ENCODE results near the gene STXBP6. TPM values are rescaled to one million over a fixed set of nuclear protein-coding genes. Genes with fewer than 3 reads are reported as not detected.

STXBP6 gene
- total and polyA plus RNA-seq, 12 donors, result 0.06 to 3.7 (median 0.68) TPM

DNA sequence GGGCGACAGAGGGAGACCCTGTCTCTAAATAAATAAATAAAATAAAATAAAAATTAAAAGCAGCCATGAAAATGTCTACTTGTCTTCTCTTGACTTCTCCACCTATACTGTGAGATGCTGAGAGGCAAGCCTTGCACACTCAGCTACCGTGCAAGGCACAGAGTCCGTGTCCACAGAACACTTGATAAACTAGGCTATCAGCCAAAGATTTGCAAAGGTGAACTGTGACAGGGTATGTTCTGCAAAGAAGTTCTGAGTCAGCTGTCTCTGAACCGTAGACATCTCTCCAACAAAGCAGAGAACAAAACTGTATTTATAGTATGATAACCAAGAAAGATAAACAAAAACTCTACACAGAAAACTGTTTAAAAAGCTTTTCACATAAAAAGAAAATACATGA, 35.5 kb downstream of the STXBP6 start:
- intact Hi-C loops (cut with DNase I), result no loop called here
- WGBS, 4 donors, result 47 to 57% (median 50%) methylated on average over 4 of the region's 4 CpGs
- DNase-seq, result no peak
- H3K4me1 ChIP-seq (replicated peaks in 1 of 2), result no peaks in the 10 kb centered on the region
- H3K27ac ChIP-seq, result no peak overlapping the region
- H3K27me3 ChIP-seq, result no peaks in the 10 kb centered on the region
- no peaks in the 10 kb centered on the region for H3K9me3 ChIP-seq (replicated peaks in 1 of 3)
- no peak overlapping the region for H3K4me3 ChIP-seq
- no peaks in the 10 kb centered on the region for H3K36me3 ChIP-seq (replicated peaks in 1 of 2)
- TF ChIP-seq, protein P1, sequence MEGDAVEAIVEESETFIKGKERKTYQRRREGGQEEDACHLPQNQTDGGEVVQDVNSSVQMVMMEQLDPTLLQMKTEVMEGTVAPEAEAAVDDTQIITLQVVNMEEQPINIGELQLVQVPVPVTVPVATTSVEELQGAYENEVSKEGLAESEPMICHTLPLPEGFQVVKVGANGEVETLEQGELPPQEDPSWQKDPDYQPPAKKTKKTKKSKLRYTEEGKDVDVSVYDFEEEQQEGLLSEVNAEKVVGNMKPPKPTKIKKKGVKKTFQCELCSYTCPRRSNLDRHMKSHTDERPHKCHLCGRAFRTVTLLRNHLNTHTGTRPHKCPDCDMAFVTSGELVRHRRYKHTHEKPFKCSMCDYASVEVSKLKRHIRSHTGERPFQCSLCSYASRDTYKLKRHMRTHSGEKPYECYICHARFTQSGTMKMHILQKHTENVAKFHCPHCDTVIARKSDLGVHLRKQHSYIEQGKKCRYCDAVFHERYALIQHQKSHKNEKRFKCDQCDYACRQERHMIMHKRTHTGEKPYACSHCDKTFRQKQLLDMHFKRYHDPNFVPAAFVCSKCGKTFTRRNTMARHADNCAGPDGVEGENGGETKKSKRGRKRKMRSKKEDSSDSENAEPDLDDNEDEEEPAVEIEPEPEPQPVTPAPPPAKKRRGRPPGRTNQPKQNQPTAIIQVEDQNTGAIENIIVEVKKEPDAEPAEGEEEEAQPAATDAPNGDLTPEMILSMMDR (IDR thresholded peaks at IDR 0.05), result no peak

DNA sequence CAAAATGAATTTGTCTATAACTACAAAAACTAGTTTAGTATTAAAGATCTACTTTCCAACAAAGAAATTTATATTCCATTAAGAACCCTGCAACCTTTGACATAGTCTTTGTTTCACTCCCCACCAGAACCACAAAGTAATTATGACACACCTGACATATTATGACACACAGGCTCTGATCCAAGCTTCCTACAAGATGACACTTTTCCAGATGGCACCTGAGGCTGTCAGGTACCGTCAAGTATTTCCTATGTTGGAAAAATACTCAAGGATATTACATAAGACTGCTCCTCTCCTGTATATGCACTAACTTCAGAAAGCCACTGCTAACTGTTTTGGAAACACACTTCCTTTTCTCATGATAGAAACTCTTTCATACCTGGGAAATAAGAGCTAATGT, 38.9 kb downstream of the STXBP6 start:
- DNase-seq, result no peak
- no peaks in the 10 kb centered on the region for H3K4me1 ChIP-seq (replicated peaks in 1 of 2)
- no peak overlapping the region for H3K27ac ChIP-seq
- no peaks in the 10 kb centered on the region for H3K27me3 ChIP-seq
- H3K9me3 ChIP-seq (replicated peaks in 1 of 3), result no peaks in the 10 kb centered on the region
- TF ChIP-seq POLR2A (IDR thresholded peaks at IDR 0.05), result no peak
- TF ChIP-seq, protein P1 (IDR thresholded peaks at IDR 0.05), result no peak
- H3K4me3 ChIP-seq, result no peak overlapping the region
- WGBS, 4 donors, result 76 to 85% (median 83%) methylated on average over 1 of the region's 1 CpG
- intact Hi-C loops (cut with DNase I), result no loop called here
- no peaks in the 10 kb centered on the region for H3K36me3 ChIP-seq (replicated peaks in 1 of 2)

DNA sequence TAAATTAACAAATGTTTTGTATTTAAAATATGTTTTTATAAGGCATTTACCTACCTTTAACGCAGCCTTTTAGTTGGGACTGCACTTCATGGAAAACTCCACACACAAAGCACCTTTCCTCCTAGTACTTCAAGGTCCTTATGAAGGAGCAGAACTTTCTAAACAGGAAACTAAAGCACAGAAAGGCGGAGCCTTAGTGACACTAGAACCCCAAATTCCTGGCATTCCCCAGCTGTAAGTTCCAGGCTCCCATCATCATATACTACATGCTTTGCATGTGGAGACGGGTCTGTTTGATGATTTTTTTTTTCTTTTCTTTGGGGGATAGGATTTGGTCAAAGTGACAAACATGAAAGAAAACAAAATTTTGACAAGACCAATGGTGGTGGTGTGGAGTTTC, 39.5 kb downstream of the STXBP6 start:
- Histone ChIP-seq H3K4me3 (no peak overlapping the region), H3K36me3 (replicated peaks in 1 of 2) (no peaks in the 10 kb centered on the region), H3K9me3 (replicated peaks in 1 of 3) (no peaks in the 10 kb centered on the region), H3K27ac (no peak overlapping the region), H3K4me1 (replicated peaks in 1 of 2) (no peaks in the 10 kb centered on the region), H3K27me3 (no peaks in the 10 kb centered on the region)
- intact Hi-C loops (cut with DNase I), result no loop called here
- DNase-seq, result no peak
- 82 to 93% (median 89%) methylated on average over 3 of the region's 3 CpGs for WGBS, 4 donors
- TF ChIP-seq POLR2A (IDR thresholded peaks at IDR 0.05), result no peak
- TF ChIP-seq, protein P1 (IDR thresholded peaks at IDR 0.05), result no peak

DNA sequence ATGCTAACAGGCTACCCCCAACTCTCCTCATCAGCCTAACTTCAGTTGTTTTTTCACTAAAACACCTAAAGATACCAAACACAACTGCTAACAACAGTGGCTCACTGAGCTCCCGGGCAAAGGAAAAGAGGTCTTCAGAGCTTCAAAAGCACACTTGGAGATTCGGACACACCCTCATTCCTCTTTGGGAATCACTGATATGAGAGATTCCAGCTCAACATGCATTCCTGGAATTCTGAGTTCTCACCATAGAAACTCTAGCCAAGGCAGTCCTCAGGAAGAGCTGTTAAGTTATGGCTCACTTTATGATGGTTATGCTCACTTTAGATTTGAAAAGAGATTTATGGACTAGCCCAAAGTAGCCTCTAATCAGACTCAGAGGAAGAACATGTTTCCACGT, 40.1 kb downstream of the STXBP6 start:
- 45 to 59% (median 55%) methylated on average over 3 of the region's 3 CpGs for WGBS, 4 donors
- Histone ChIP-seq H3K9me3 (replicated peaks in 1 of 3) (no peaks in the 10 kb centered on the region), H3K27me3 (no peaks in the 10 kb centered on the region), H3K36me3 (replicated peaks in 1 of 2) (no peaks in the 10 kb centered on the region), H3K4me1 (replicated peaks in 1 of 2) (no peaks in the 10 kb centered on the region), H3K4me3 (no peak overlapping the region), H3K27ac (no peak overlapping the region)
- intact Hi-C loops (cut with DNase I), result no loop called here
- TF ChIP-seq, protein P1 (IDR thresholded peaks at IDR 0.05), result no peak
- TF ChIP-seq POLR2A (IDR thresholded peaks at IDR 0.05), result no peak
- DNase-seq, result no peak
